IMR-90 (cell line): ENCODE measurements around the gene PELI3. TPM values are rescaled to one million over a fixed set of nuclear protein-coding genes. Genes with fewer than 3 reads are reported as not detected.

Experiments
- ATAC-seq: fragments of 200-7000 bp; cut with Tn5 transposase; 2 replicates; pipeline ENCODE4 v1.9.1; 2020; ENCODE audit warnings: low read depth, mild to moderate bottlenecking, moderate library complexity
- BruUV-seq: library from RNA; stranded (reverse); fragments of 400-500 nt; replicated peaks from 2 replicates; lab custom pipeline; 2021; lab: Mats Ljungman, UMichigan
- CTCF ChIA-PET: fragments of 300-600 bp; formaldehyde crosslinking; extraction: SDS; loops from one replicate; lab custom pipeline; 2021; ENCODE audit warnings: antibody characterized with exemption; lab: Yijun Ruan, JAX
- POLR2A ChIA-PET: fragments of 300-600 bp; sonication (Branson Sonifier 250); formaldehyde crosslinking; loops from one replicate; lab custom pipeline; 2022; ENCODE audit warnings: antibody characterized with exemption; ENCODE audit not compliant: unreplicated experiment; lab: Charles Lee
- DNase-seq: peaks from one replicate; pipeline ENCODE4 v3.0.0; 2013
- H2AFZ ChIP-seq: replicated peaks from 2 replicates; pipeline ENCODE3; 2013; ENCODE audit warnings: low read length, mild to moderate bottlenecking; ENCODE audit not compliant: poor library complexity
- H2AK5ac ChIP-seq: 2 replicates; pipeline ENCODE4 v1.6.1; 2013; ENCODE audit warnings: low read depth, low read length, inconsistent platforms
- H2AK9ac ChIP-seq: replicated peaks from 2 replicates; pipeline ENCODE3; 2013; ENCODE audit warnings: mild to moderate bottlenecking, low read depth, low read length, moderate library complexity; ENCODE audit not compliant: poor library complexity
- H2BK120ac ChIP-seq: 2 replicates; pipeline ENCODE4 v1.6.1; 2013; ENCODE audit warnings: low read depth, low read length, inconsistent platforms
- H2BK15ac ChIP-seq: 3 replicates; pipeline ENCODE4 v1.6.1; 2013; ENCODE audit warnings: low read depth, low read length, inconsistent platforms
- H2BK20ac ChIP-seq: 2 replicates; pipeline ENCODE4 v1.6.1; 2013; ENCODE audit warnings: low read depth, mild to moderate bottlenecking, inconsistent platforms, low read length, moderate library complexity
- H2BK5ac ChIP-seq: 2 replicates; pipeline ENCODE4 v1.6.1; 2013; ENCODE audit warnings: mild to moderate bottlenecking, low read depth, low read length, inconsistent platforms; ENCODE audit not compliant: poor library complexity, severe bottlenecking
- H3K14ac ChIP-seq: replicated peaks from 2 replicates; pipeline ENCODE4 v1.6.1; 2013; ENCODE audit warnings: low read depth, low read length, inconsistent platforms
- H3K18ac ChIP-seq: 2 replicates; pipeline ENCODE4 v1.6.1; 2013; ENCODE audit warnings: low read depth, low read length, control low read depth
- H3K23ac ChIP-seq: 2 replicates; pipeline ENCODE4 v1.6.1; 2013; ENCODE audit warnings: low read depth, low read length, inconsistent platforms
- H3K27ac ChIP-seq: 2 replicates; pipeline ENCODE4 v1.5.1; 2013; ENCODE audit warnings: mild to moderate bottlenecking, control low read depth, low read length; ENCODE audit not compliant: insufficient read depth
- H3K27me3 ChIP-seq: 2 replicates; pipeline ENCODE4 v1.6.1; 2013; ENCODE audit warnings: low read length; ENCODE audit not compliant: control insufficient read depth, insufficient read depth
- H3K36me3 ChIP-seq: 2 replicates; pipeline ENCODE4 v1.6.1; 2013; ENCODE audit warnings: low read length, mixed read lengths; ENCODE audit not compliant: control insufficient read depth, insufficient read depth
- H3K4ac ChIP-seq: 2 replicates; pipeline ENCODE4 v1.6.1; 2013; ENCODE audit warnings: low read depth, low read length, inconsistent platforms
- H3K4me1 ChIP-seq: 2 replicates; pipeline ENCODE4 v1.6.1; 2013; ENCODE audit warnings: low read length, mixed read lengths; ENCODE audit not compliant: control insufficient read depth, insufficient read depth
- H3K4me2 ChIP-seq: 2 replicates; pipeline ENCODE4 v1.6.1; 2013; ENCODE audit warnings: low read depth, mild to moderate bottlenecking, control low read depth, low read length, moderate library complexity
- H3K4me3 ChIP-seq: 2 replicates; pipeline ENCODE4 v1.5.1; 2013; ENCODE audit warnings: low read depth, mild to moderate bottlenecking, control low read depth, low read length, moderate library complexity; ENCODE audit not compliant: insufficient read depth
- H3K56ac ChIP-seq: 2 replicates; pipeline ENCODE4 v1.6.1; 2013; ENCODE audit warnings: low read length, inconsistent platforms; ENCODE audit not compliant: insufficient read depth; ENCODE audit errors: extremely low read depth
- H3K79me1 ChIP-seq, 2 experiments: 2 replicates each; pipeline ENCODE4 v1.6.1; 2013; ENCODE audit warnings: low read length in 2 of 2, inconsistent platforms in 1 of 2, low read depth in 1 of 2
- H3K9ac ChIP-seq: 2 replicates; pipeline ENCODE4 v1.6.1; 2013; ENCODE audit warnings: low read depth, low read length, control low read depth
- H3K9me1 ChIP-seq: 2 replicates; pipeline ENCODE4 v1.6.1; 2013; ENCODE audit warnings: low read length, inconsistent platforms; ENCODE audit not compliant: insufficient read depth
- H3K9me3 ChIP-seq: 2 replicates; pipeline ENCODE4 v1.6.1; 2013; ENCODE audit warnings: low read length; ENCODE audit not compliant: control insufficient read depth, insufficient read depth
- H4K20me1 ChIP-seq: 2 replicates; pipeline ENCODE4 v1.6.1; 2013; ENCODE audit warnings: low read length, inconsistent platforms; ENCODE audit not compliant: insufficient read depth
- H4K5ac ChIP-seq: 2 replicates; pipeline ENCODE4 v1.6.1; 2013; ENCODE audit warnings: mild to moderate bottlenecking, low read depth, low read length, control low read depth
- H4K8ac ChIP-seq, 2 experiments: 2 replicates each; pipeline ENCODE4 v1.6.1; 2013; ENCODE audit warnings: low read depth in 2 of 2, low read length in 2 of 2, control low read depth in 1 of 2, inconsistent platforms in 1 of 2
- H4K91ac ChIP-seq: 2 replicates; pipeline ENCODE4 v1.6.1; 2013; ENCODE audit warnings: low read depth, low read length, inconsistent platforms; ENCODE audit not compliant: insufficient read depth
- MAFK ChIP-seq: IDR thresholded peaks from 2 replicates; pipeline ENCODE4 v1.6.1; 2012; ENCODE audit warnings: low read depth, low read length, improper control_type of control experiment
- RAD21 ChIP-seq: IDR thresholded peaks from 2 replicates; pipeline ENCODE4 v1.6.1; 2012; ENCODE audit warnings: low read length, improper control_type of control experiment
- SMC3 ChIP-seq: fragments of 150-350 bp; IDR thresholded peaks from 2 replicates; pipeline ENCODE4 v1.6.1; 2016; ENCODE audit warnings: low read depth, mild to moderate bottlenecking, antibody characterized with exemption, low read length, moderate library complexity
- WGBS, 2 experiments: methylation state at CpG; one replicate each; pipeline versions ENCODE4 v1.1.5 to v1.1.7; 2013; ENCODE audit warnings: missing lambda C conversion rate in 2 of 2; ENCODE audit not compliant: insufficient read length in 1 of 2; ENCODE audit errors: extremely low coverage in 2 of 2; 5-methylcytosine and 5-hydroxymethylcytosine counted together
- dilution Hi-C: fragments of 300-500 bp; cut with HindIII; formaldehyde crosslinking; loops from one replicate; pipeline ENCODE4 v1.14.3; 2018; ENCODE audit warnings: low sequenced_read_pairs; ENCODE audit not compliant: unreplicated experiment
- in situ Hi-C: fragments of 300-500 bp; cut with MboI; formaldehyde crosslinking; loops from 3 replicates; pipeline ENCODE4 v1.14.3; 2019; ENCODE audit warnings: low sequenced_read_pairs, inconsistent platforms, mixed read lengths
- intact Hi-C: fragments of 100-400 bp; cut with micrococcal nuclease; formaldehyde crosslinking; loops from 2 replicates; pipeline ENCODE4 v1.10.0; 2022
- polyA plus RNA-seq, 3 experiments: library from polyadenylated mRNA; depleted of rRNA; stranded (reverse); fragments of >200 nt; gene quantifications; 2 replicates each; pipeline ENCODE4 v1.2.3, GENCODE V29; 2012; ENCODE audit warnings: low replicate concordance in 1 of 3
- total RNA-seq: library from RNA; depleted of rRNA; stranded (reverse); fragments of >200 nt; gene quantifications from 2 replicates; pipeline ENCODE4 v1.2.3, GENCODE V29; 2012
- TF ChIP-seq, protein P1 (sequence below): conservative IDR thresholded peaks from 2 replicates; pipeline ENCODE4 v1.5.1; 2012; ENCODE audit warnings: mild to moderate bottlenecking, low read depth, low read length, improper control_type of control experiment
- TF ChIP-seq, protein P2 (sequence below): fragments of 150-350 bp; IDR thresholded peaks from 2 replicates; pipeline ENCODE4 v1.6.1; 2016; ENCODE audit warnings: low read depth, mild to moderate bottlenecking, low read length, moderate library complexity, borderline replicate concordance

PELI3 gene
- total and polyA plus RNA-seq, 2 of the 4 experiments (the other 2 are of a cell fraction) = 5.0 to 6.3 TPM

DNA sequence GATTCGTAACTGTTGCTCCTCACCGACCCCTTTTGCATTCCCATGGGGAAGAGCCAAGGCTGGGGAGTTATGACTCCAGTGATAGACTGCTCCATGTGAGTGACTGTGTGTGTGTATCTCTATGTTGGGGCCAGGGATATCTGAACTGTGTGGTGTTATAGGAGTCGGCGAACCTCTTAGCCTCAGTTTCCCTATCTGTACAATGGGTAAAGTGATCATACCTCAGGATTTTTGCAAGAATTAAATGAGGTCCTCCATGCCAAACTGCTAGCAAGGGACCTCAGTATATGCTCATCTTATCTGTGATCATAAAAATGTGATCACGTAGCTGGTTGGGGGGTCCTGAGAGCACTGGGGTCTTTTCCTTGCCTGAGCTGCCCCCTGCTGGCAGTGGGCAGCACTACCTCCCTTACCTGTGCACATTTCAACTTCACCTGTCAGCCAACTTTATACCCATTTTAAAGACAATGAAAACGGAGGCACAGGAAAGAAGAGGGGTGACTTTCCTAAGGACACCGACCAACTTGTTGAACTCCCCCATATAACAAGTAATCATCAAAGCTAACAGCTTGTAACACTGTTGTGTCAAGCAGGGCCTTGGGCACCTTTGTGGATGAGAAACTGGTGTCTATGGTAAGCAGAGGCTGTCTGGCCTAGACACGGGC is 12.2 kb downstream of the PELI3 start:
- no peaks in the 10 kb centered on the region for H3K27me3 ChIP-seq
- peak overlapping the region; percentile 85 for H2BK5ac ChIP-seq
- in situ Hi-C loops = no loop called here
- H4K20me1 ChIP-seq = peaks cover 11% of the 10 kb centered on the region; the same call in 1 of the 2 replicates
- H3K4me2 ChIP-seq = peak overlapping the region; percentile 100
- H2BK15ac ChIP-seq = no peak overlapping the region
- dilution Hi-C loops = no loop called here
- ChIA-PET POLR2A (no interaction called here), CTCF (interaction anchor here (0.8 to 1.2 kb wide), 2 partner anchors 12 to 61 kb away, joined by 3 to 5 read pairs; no protein-coding TSS in a partner anchor)
- TF ChIP-seq, protein P1, sequence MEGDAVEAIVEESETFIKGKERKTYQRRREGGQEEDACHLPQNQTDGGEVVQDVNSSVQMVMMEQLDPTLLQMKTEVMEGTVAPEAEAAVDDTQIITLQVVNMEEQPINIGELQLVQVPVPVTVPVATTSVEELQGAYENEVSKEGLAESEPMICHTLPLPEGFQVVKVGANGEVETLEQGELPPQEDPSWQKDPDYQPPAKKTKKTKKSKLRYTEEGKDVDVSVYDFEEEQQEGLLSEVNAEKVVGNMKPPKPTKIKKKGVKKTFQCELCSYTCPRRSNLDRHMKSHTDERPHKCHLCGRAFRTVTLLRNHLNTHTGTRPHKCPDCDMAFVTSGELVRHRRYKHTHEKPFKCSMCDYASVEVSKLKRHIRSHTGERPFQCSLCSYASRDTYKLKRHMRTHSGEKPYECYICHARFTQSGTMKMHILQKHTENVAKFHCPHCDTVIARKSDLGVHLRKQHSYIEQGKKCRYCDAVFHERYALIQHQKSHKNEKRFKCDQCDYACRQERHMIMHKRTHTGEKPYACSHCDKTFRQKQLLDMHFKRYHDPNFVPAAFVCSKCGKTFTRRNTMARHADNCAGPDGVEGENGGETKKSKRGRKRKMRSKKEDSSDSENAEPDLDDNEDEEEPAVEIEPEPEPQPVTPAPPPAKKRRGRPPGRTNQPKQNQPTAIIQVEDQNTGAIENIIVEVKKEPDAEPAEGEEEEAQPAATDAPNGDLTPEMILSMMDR = peak; percentile 60
- peak; percentile 40 for TF ChIP-seq SMC3
- no peak for TF ChIP-seq MAFK
- TF ChIP-seq, protein P2, sequence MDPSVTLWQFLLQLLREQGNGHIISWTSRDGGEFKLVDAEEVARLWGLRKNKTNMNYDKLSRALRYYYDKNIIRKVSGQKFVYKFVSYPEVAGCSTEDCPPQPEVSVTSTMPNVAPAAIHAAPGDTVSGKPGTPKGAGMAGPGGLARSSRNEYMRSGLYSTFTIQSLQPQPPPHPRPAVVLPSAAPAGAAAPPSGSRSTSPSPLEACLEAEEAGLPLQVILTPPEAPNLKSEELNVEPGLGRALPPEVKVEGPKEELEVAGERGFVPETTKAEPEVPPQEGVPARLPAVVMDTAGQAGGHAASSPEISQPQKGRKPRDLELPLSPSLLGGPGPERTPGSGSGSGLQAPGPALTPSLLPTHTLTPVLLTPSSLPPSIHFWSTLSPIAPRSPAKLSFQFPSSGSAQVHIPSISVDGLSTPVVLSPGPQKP = no peak
- peak; percentile 59 for TF ChIP-seq RAD21
- peak overlapping the region; percentile 31; the same call in 1 of the 2 replicates for H3K18ac ChIP-seq
- peak overlapping the region; percentile 91 for H2AK5ac ChIP-seq
- H3K79me1 ChIP-seq = peaks cover 19 to 58% of the 10 kb centered on the region in 2 experiments
- peaks cover 8% of the 10 kb centered on the region for H3K4me1 ChIP-seq
- no peak overlapping the region for H2BK120ac ChIP-seq
- H3K4me3 ChIP-seq = peak overlapping the region; percentile 82
- H3K56ac ChIP-seq = peak overlapping the region; percentile 88; the same call in 1 of the 2 replicates
- H2BK20ac ChIP-seq = no peak overlapping the region
- BruUV-seq = no TSS peak
- peak overlapping the region; percentile 95 for H3K9ac ChIP-seq
- peak overlapping the region; percentile 46 to 95; a peak in 2 of 4 replicates for H4K8ac ChIP-seq
- peak overlapping the region; percentile 72 for H4K5ac ChIP-seq
- H3K4ac ChIP-seq = peak overlapping the region; percentile 92
- no peak for DNase-seq
- peaks cover 7% of the 10 kb centered on the region; the same call in 1 of the 2 replicates for H3K9me1 ChIP-seq
- peak overlapping the region; percentile 91 for H3K27ac ChIP-seq
- no CpG with 5 or more reads among the region's 8 CpGs for WGBS, 2 experiments
- peak overlapping the region; percentile 97 for H2AFZ ChIP-seq
- H3K9me3 ChIP-seq = no peaks in the 10 kb centered on the region
- H2AK9ac ChIP-seq = peak overlapping the region; percentile 90
- H3K14ac ChIP-seq = peak overlapping the region; percentile 94
- peaks cover 11% of the 10 kb centered on the region for H3K36me3 ChIP-seq
- no peak for ATAC-seq
- peak overlapping the region; percentile 76 for H3K23ac ChIP-seq
- intact Hi-C loops = loop anchor here (2.0 kb wide), 1 partner anchor 140 kb away; no protein-coding TSS in a partner anchor
- peak overlapping the region; percentile 84 for H4K91ac ChIP-seq
